SK-N-SH (cell line): Measurements from ENCODE around the gene ROBO1. TPM values are rescaled to one million over a fixed set of nuclear protein-coding genes. Genes with fewer than 3 reads are reported as not detected.

Source experiments
- CTCF ChIA-PET: fragments of 300-600, 350-600 bp; formaldehyde crosslinking; extraction: SDS; loops from one replicate; lab custom pipeline; 2021; lab: Yijun Ruan, JAX
- POLR2A ChIA-PET: fragments of 350-600 bp; sonication (Branson Sonifier 250); formaldehyde crosslinking; extraction: SDS; loops from one replicate; lab custom pipeline; 2020; ENCODE audit warnings: antibody characterized with exemption, inconsistent platforms; lab: Yijun Ruan, JAX
- DNase-seq: peaks from one replicate; pipeline ENCODE4 v3.0.0; 2012
- H2AFZ ChIP-seq: fragments of 200-600 bp; sonication (generic); 2 replicates; pipeline ENCODE4 v1.8.1; 2016; ENCODE audit warnings: antibody characterized with exemption, mild to moderate bottlenecking, low read depth
- H3F3A ChIP-seq: fragments of 200-600 bp; sonication (generic); replicated peaks from 2 replicates; pipeline ENCODE3; 2016; ENCODE audit warnings: antibody characterized with exemption, mild to moderate bottlenecking; ENCODE audit not compliant: insufficient read depth
- H3K27ac ChIP-seq, 2 experiments: fragments of 200-500 bp in 1 of 2; fragments of 200-600 bp in 1 of 2; sonication (Bioruptor generic) in 1 of 2; sonication (generic), shearing (Covaris generic) in 1 of 2; 2 replicates each; pipeline versions ENCODE4 v1.5.1 to v1.6.1; 2014 to 2016; ENCODE audit warnings: low read depth in 2 of 2, inconsistent platforms in 1 of 2, low read length in 1 of 2, mild to moderate bottlenecking in 1 of 2, mixed read lengths in 1 of 2
- H3K27me3 ChIP-seq: fragments of 200-600 bp; sonication (generic), shearing (Covaris generic); 2 replicates; pipeline ENCODE4 v1.6.1; 2016; ENCODE audit warnings: mixed run types; ENCODE audit not compliant: insufficient read depth
- H3K36me3 ChIP-seq, 2 experiments: fragments of 200-500 bp in 1 of 2; fragments of 200-600 bp in 1 of 2; sonication (Bioruptor generic) in 1 of 2; sonication (generic) in 1 of 2; replicated peaks in 1 of 2; 2 replicates each; pipeline versions ENCODE3 to v1.5.1; 2014 to 2016; ENCODE audit warnings: low read length in 1 of 2, mild to moderate bottlenecking in 1 of 2; ENCODE audit not compliant: insufficient read depth in 2 of 2, control insufficient read depth in 1 of 2
- H3K4me1 ChIP-seq, 2 experiments: fragments of 200-500 bp in 1 of 2; fragments of 200-600 bp in 1 of 2; sonication (Bioruptor generic) in 1 of 2; sonication (generic), shearing (Covaris generic) in 1 of 2; 2 replicates each; pipeline versions ENCODE4 v1.5.1 to v1.6.1; 2014 to 2016; ENCODE audit warnings: low read depth in 1 of 2, low read length in 1 of 2, mixed run types in 1 of 2; ENCODE audit not compliant: insufficient read depth in 2 of 2, control insufficient read depth in 1 of 2
- H3K4me2 ChIP-seq: fragments of 200-600 bp; sonication (generic), shearing (Covaris generic); 2 replicates; pipeline ENCODE4 v1.6.1; 2017; ENCODE audit warnings: mixed run types
- H3K4me3 ChIP-seq, 2 experiments: fragments of 200-500 bp in 1 of 2; fragments of 200-600 bp in 1 of 2; sonication (Bioruptor generic) in 1 of 2; sonication (generic), shearing (Covaris generic) in 1 of 2; 2 replicates each; pipeline versions ENCODE4 v1.5.1 to v1.8.1; 2014 to 2016; ENCODE audit warnings: low read depth in 2 of 2, inconsistent platforms in 1 of 2, low read length in 1 of 2, mild to moderate bottlenecking in 1 of 2, mixed read lengths in 1 of 2, moderate library complexity in 1 of 2
- H3K79me2 ChIP-seq: fragments of 200-600 bp; sonication (generic); 2 replicates; pipeline ENCODE4 v1.8.1; 2017; ENCODE audit warnings: mild to moderate bottlenecking; ENCODE audit not compliant: insufficient read depth
- H3K9ac ChIP-seq: fragments of 200-600 bp; sonication (generic); 2 replicates; pipeline ENCODE4 v1.6.1; 2017; ENCODE audit warnings: mixed run types
- H3K9me2 ChIP-seq: fragments of 200-600 bp; sonication (generic); 2 replicates; pipeline ENCODE4 v1.6.1; 2017; ENCODE audit warnings: mixed run types
- H3K9me3 ChIP-seq: fragments of 200-600 bp; sonication (generic); 2 replicates; pipeline ENCODE4 v1.6.1; 2017; ENCODE audit warnings: mixed run types, mild to moderate bottlenecking, moderate library complexity
- H4K20me1 ChIP-seq: fragments of 200-600 bp; sonication (generic); 2 replicates; pipeline ENCODE4 v1.6.1; 2017; ENCODE audit warnings: mild to moderate bottlenecking, mixed run types; ENCODE audit not compliant: insufficient read depth
- ELF1 ChIP-seq: IDR thresholded peaks from 2 replicates; pipeline ENCODE4 v1.4.0; 2012
- EP300 ChIP-seq, 2 experiments: IDR thresholded peaks; 2 replicates each; pipeline versions ENCODE4 v1.4.0 to v1.6.1; 2012; ENCODE audit warnings: borderline replicate concordance in 1 of 2, low read depth in 1 of 2, low read length in 1 of 2
- FOXJ3 ChIP-seq: sonication (generic); formaldehyde crosslinking; IDR thresholded peaks from 2 replicates; pipeline ENCODE4 v1.5.1; 2020; ENCODE audit warnings: mild to moderate bottlenecking, missing genetic modification reagents
- FOXM1 ChIP-seq: IDR thresholded peaks from 2 replicates; pipeline ENCODE4 v1.4.0; 2012; ENCODE audit warnings: low read depth, mild to moderate bottlenecking
- GABPA ChIP-seq: IDR thresholded peaks from 2 replicates; pipeline ENCODE4 v1.4.0; 2012; ENCODE audit warnings: low read depth, mild to moderate bottlenecking
- IRF3 ChIP-seq: fragments of 150-350 bp; IDR thresholded peaks from 2 replicates; pipeline ENCODE4 v1.6.1; 2016; ENCODE audit warnings: mild to moderate bottlenecking, low read depth, low read length
- JUND ChIP-seq: IDR thresholded peaks from 2 replicates; pipeline ENCODE4 v1.4.0; 2012
- MXI1 ChIP-seq: IDR thresholded peaks from 2 replicates; pipeline ENCODE4 v1.6.1; 2012; ENCODE audit warnings: mild to moderate bottlenecking, low read depth, low read length, improper control_type of control experiment
- NRF1 ChIP-seq: IDR thresholded peaks from 2 replicates; pipeline ENCODE4 v1.6.1; 2012; ENCODE audit warnings: low read depth, mild to moderate bottlenecking, low read length
- RCOR1 ChIP-seq: fragments of 150-350 bp; IDR thresholded peaks from 2 replicates; pipeline ENCODE4 v1.6.1; 2017; ENCODE audit warnings: antibody characterized with exemption, low read length
- RXRA ChIP-seq: IDR thresholded peaks from 2 replicates; pipeline ENCODE4 v1.4.0; 2012; ENCODE audit warnings: low read depth, mild to moderate bottlenecking, borderline replicate concordance
- SIN3A ChIP-seq: IDR thresholded peaks from 2 replicates; pipeline ENCODE4 v1.6.1; 2012; ENCODE audit warnings: low read depth, mild to moderate bottlenecking, low read length, moderate library complexity, borderline replicate concordance
- TAF1 ChIP-seq: IDR thresholded peaks from 2 replicates; pipeline ENCODE4 v1.6.1; 2012; ENCODE audit warnings: low read depth, mild to moderate bottlenecking, low read length, moderate library complexity, borderline replicate concordance
- TCF12 ChIP-seq: IDR thresholded peaks from 2 replicates; pipeline ENCODE4 v1.4.0; 2012
- YY1 ChIP-seq: IDR thresholded peaks from 2 replicates; pipeline ENCODE4 v1.4.0; 2012; ENCODE audit warnings: low read depth, mild to moderate bottlenecking
- polyA plus RNA-seq, 3 experiments: library from polyadenylated mRNA; depleted of rRNA; stranded (reverse); fragments of >200 nt; gene quantifications; 2 replicates each; pipeline ENCODE4 v1.2.3, GENCODE V29; 2012
- TF ChIP-seq, protein P1 (sequence below): IDR thresholded peaks from 2 replicates; pipeline ENCODE4 v1.4.0; 2012; ENCODE audit warnings: low read depth, borderline replicate concordance
- TF ChIP-seq, protein P2 (sequence below): IDR thresholded peaks from 2 replicates; pipeline ENCODE4; 2012

ROBO1 gene
- polyA plus RNA-seq, 1 of the 3 experiments (the other 2 are of a cell fraction), result 22.7 TPM

- TF ChIP-seq MXI1, result no peak
- TF ChIP-seq RXRA, result no peak
- no peak for TF ChIP-seq RCOR1
- no peak for TF ChIP-seq GABPA
- TF ChIP-seq TAF1, result no peak
- no peak for TF ChIP-seq JUND
Observed at GRCh38 chr3:78785004-78785403, 982.8 kb downstream of the ROBO1 start (continued).

GRCh38 chr3:78781351-78781750 is 986.4 kb downstream of the ROBO1 start:
- CTCF ChIA-PET, result no interaction called here
- Histone ChIP-seq H3K27ac (no peak overlapping the region), H3K79me2 (peaks cover 24% of the 10 kb centered on the region), H3K9me3 (no peaks in the 10 kb centered on the region), H3K4me1 (peaks cover 0 to 9% of the 10 kb centered on the region in 2 experiments; a peak in 1 of 4 replicates), H3K27me3 (no peaks in the 10 kb centered on the region), H3K9me2 (no peaks in the 10 kb centered on the region), H3K4me3 (no peak overlapping the region), H3F3A (no peaks in the 10 kb centered on the region), H2AFZ (no peak overlapping the region), H3K4me2 (no peak overlapping the region), H3K9ac (no peak overlapping the region), H3K36me3 (no peaks in the 10 kb centered on the region), H4K20me1 (no peaks in the 10 kb centered on the region)
- DNase-seq, result no peak
- POLR2A ChIA-PET, result no interaction called here
- no peak for TF ChIP-seq EP300 (IDR thresholded peaks at IDR 0.05; ENCODE audit: borderline replicate concordance in 1 of 2, low read depth in 1 of 2, low read length in 1 of 2)
- TF ChIP-seq GABPA, result no peak
- TF ChIP-seq YY1, result no peak
- TF ChIP-seq, protein P1, sequence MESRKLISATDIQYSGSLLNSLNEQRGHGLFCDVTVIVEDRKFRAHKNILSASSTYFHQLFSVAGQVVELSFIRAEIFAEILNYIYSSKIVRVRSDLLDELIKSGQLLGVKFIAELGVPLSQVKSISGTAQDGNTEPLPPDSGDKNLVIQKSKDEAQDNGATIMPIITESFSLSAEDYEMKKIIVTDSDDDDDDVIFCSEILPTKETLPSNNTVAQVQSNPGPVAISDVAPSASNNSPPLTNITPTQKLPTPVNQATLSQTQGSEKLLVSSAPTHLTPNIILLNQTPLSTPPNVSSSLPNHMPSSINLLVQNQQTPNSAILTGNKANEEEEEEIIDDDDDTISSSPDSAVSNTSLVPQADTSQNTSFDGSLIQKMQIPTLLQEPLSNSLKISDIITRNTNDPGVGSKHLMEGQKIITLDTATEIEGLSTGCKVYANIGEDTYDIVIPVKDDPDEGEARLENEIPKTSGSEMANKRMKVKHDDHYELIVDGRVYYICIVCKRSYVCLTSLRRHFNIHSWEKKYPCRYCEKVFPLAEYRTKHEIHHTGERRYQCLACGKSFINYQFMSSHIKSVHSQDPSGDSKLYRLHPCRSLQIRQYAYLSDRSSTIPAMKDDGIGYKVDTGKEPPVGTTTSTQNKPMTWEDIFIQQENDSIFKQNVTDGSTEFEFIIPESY, result no peak
- no peak for TF ChIP-seq ELF1
- TF ChIP-seq NRF1, result no peak
- TF ChIP-seq, protein P2, sequence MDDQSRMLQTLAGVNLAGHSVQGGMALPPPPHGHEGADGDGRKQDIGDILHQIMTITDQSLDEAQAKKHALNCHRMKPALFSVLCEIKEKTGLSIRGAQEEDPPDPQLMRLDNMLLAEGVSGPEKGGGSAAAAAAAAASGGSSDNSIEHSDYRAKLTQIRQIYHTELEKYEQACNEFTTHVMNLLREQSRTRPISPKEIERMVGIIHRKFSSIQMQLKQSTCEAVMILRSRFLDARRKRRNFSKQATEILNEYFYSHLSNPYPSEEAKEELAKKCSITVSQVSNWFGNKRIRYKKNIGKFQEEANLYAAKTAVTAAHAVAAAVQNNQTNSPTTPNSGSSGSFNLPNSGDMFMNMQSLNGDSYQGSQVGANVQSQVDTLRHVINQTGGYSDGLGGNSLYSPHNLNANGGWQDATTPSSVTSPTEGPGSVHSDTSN, result no peak
- TF ChIP-seq TCF12, result no peak
- TF ChIP-seq FOXM1, result no peak
- no peak for TF ChIP-seq SIN3A
- TF ChIP-seq FOXJ3 (CRISPR knock-in tag), result no peak
- no peak for TF ChIP-seq IRF3
